Kidney epithelial cell (primary cell): ENCODE data around the gene TCEA2. TPM values are rescaled to one million over a fixed set of nuclear protein-coding genes. Genes with fewer than 3 reads are reported as not detected.

Experiments used
- DNase-seq: peaks from one replicate; pipeline ENCODE4 v3.0.0-alpha.2; 2010; ENCODE audit warnings: low read depth
- H3K27me3 ChIP-seq: 2 replicates; pipeline ENCODE4 v1.6.0; 2011; ENCODE audit warnings: low read length; ENCODE audit not compliant: control insufficient read depth, insufficient read depth
- H3K36me3 ChIP-seq: 2 replicates; pipeline ENCODE4 v1.5.1; 2011; ENCODE audit warnings: low read length; ENCODE audit not compliant: control insufficient read depth, insufficient read depth
- H3K4me3 ChIP-seq: 2 replicates; pipeline ENCODE4 v1.5.1; 2011; ENCODE audit warnings: low read depth, mild to moderate bottlenecking, control low read depth, low read length
- CTCF ChIP-seq: IDR thresholded peaks from 2 replicates; pipeline ENCODE4 v1.5.1; 2011; ENCODE audit warnings: mild to moderate bottlenecking, moderate library complexity, low read length, control low read depth, inconsistent platforms; ENCODE audit not compliant: insufficient read depth, poor library complexity, severe bottlenecking
- total RNA-seq: library from RNA; depleted of rRNA; stranded (reverse); fragments of >200 nt; gene quantifications from 2 replicates; pipeline ENCODE4 v1.2.3, GENCODE V29; 2015

TCEA2 gene
- total RNA-seq, 1 donor from 2014 or later: 23.9 TPM

GRCh38 chr20:64069614-64070243 lies 6.7 kb downstream of the TCEA2 start:
- TF ChIP-seq CTCF: peak; percentile 93
- Histone ChIP-seq H3K27me3 (no peaks in the 10 kb centered on the region), H3K4me3 (no peak overlapping the region), H3K36me3 (no peaks in the 10 kb centered on the region)
- no peak for DNase-seq

- no peak for DNase-seq
- no peak for TF ChIP-seq CTCF
- no peak overlapping the region for H3K4me3 ChIP-seq
- no peaks in the 10 kb centered on the region for H3K27me3 ChIP-seq
- H3K36me3 ChIP-seq: no peaks in the 10 kb centered on the region
These were observed 7.4 kb downstream of the TCEA2 start for GRCh38 chr20:64070244-64070993.

GRCh38 chr20:64071341-64072332 lies 8.6 kb downstream of the TCEA2 start:
- no peak for TF ChIP-seq CTCF
- Histone ChIP-seq H3K4me3 (no peak overlapping the region), H3K27me3 (no peaks in the 10 kb centered on the region), H3K36me3 (no peaks in the 10 kb centered on the region)
- DNase-seq: no peak

- H3K4me3 ChIP-seq: no peak overlapping the region
- TF ChIP-seq CTCF: no peak
- DNase-seq: no peak
- no peaks in the 10 kb centered on the region for H3K36me3 ChIP-seq
- H3K27me3 ChIP-seq: no peaks in the 10 kb centered on the region
These were observed 9.6 kb downstream of the TCEA2 start for GRCh38 chr20:64072498-64073063.

GRCh38 chr20:64073476-64074183 lies 10.6 kb downstream of the TCEA2 start:
- Histone ChIP-seq H3K4me3 (no peak overlapping the region), H3K27me3 (no peaks in the 10 kb centered on the region), H3K36me3 (no peaks in the 10 kb centered on the region)
- no peak for TF ChIP-seq CTCF
- DNase-seq: no peak
